KOPT-K1 (cell line): ENCODE data around the gene ATP8A2.

ENCODE experiments used
- H3K27ac ChIP-seq: fragments of 200-600 bp; sonication (generic); 2 replicates; pipeline ENCODE4 v1.5.1; 2016; ENCODE audit warnings: antibody characterized with exemption, mild to moderate bottlenecking, low read depth, low read length; ENCODE audit not compliant: poor library complexity, severe bottlenecking
- H3K36me3 ChIP-seq: fragments of 200-600 bp; sonication (generic); 2 replicates; pipeline ENCODE4 v1.5.1; 2017; ENCODE audit warnings: antibody characterized with exemption, mild to moderate bottlenecking, low read length, moderate library complexity; ENCODE audit not compliant: insufficient read depth
- H3K9me3 ChIP-seq: fragments of 200-600 bp; sonication (generic); 2 replicates; pipeline ENCODE4 v1.5.1; 2017; ENCODE audit warnings: antibody characterized with exemption, low read length, mild to moderate bottlenecking; ENCODE audit not compliant: insufficient read depth, poor library complexity, severe bottlenecking

ATP8A2 gene

GRCh38 chr13:25874064-25874737 lies 502.4 kb downstream of the ATP8A2 start:
- H3K9me3 ChIP-seq: no peaks in the 10 kb centered on the region

GRCh38 chr13:25874907-25875306 lies 503.1 kb downstream of the ATP8A2 start:
- Histone ChIP-seq H3K27ac (peak overlapping the region; percentile 99), H3K36me3 (no peaks in the 10 kb centered on the region)

More at GRCh38 chr13:25874064-25874737, 502.4 kb downstream of the ATP8A2 start:
- Histone ChIP-seq H3K27ac (peak overlapping the region; percentile 99), H3K36me3 (no peaks in the 10 kb centered on the region)

GRCh38 chr13:25876247-25876646 lies 504.5 kb downstream of the ATP8A2 start:
- no peaks in the 10 kb centered on the region for H3K9me3 ChIP-seq
- peak overlapping the region; percentile 99 for H3K27ac ChIP-seq
- H3K36me3 ChIP-seq: no peaks in the 10 kb centered on the region

More at GRCh38 chr13:25874907-25875306, 503.1 kb downstream of the ATP8A2 start:
- no peaks in the 10 kb centered on the region for H3K9me3 ChIP-seq

GRCh38 chr13:25879466-25879865 lies 507.7 kb downstream of the ATP8A2 start:
- peak overlapping the region; percentile 99 for H3K27ac ChIP-seq
- H3K9me3 ChIP-seq: no peaks in the 10 kb centered on the region
- H3K36me3 ChIP-seq: no peaks in the 10 kb centered on the region

GRCh38 chr13:25881136-25881926 lies 509.6 kb downstream of the ATP8A2 start:
- no peaks in the 10 kb centered on the region for H3K36me3 ChIP-seq
- peak overlapping the region; percentile 99 for H3K27ac ChIP-seq
- no peaks in the 10 kb centered on the region for H3K9me3 ChIP-seq

- H3K36me3 ChIP-seq: no peaks in the 10 kb centered on the region
- peak overlapping the region; percentile 99 for H3K27ac ChIP-seq
- H3K9me3 ChIP-seq: no peaks in the 10 kb centered on the region
These were observed 510.2 kb downstream of the ATP8A2 start for GRCh38 chr13:25881971-25882451.

- Histone ChIP-seq H3K27ac (peak overlapping the region; percentile 99), H3K36me3 (no peaks in the 10 kb centered on the region), H3K9me3 (no peaks in the 10 kb centered on the region)
These were observed 510.9 kb downstream of the ATP8A2 start for GRCh38 chr13:25882466-25883357.

GRCh38 chr13:25885418-25885817 lies 513.6 kb downstream of the ATP8A2 start:
- Histone ChIP-seq H3K9me3 (no peaks in the 10 kb centered on the region), H3K36me3 (no peaks in the 10 kb centered on the region), H3K27ac (peak overlapping the region; percentile 99)

GRCh38 chr13:25886438-25887214 lies 514.9 kb downstream of the ATP8A2 start:
- H3K36me3 ChIP-seq: no peaks in the 10 kb centered on the region
- H3K9me3 ChIP-seq: no peaks in the 10 kb centered on the region
- peak overlapping the region; percentile 16 for H3K27ac ChIP-seq

GRCh38 chr13:25887962-25888655 lies 516.3 kb downstream of the ATP8A2 start:
- no peaks in the 10 kb centered on the region for H3K36me3 ChIP-seq
- H3K9me3 ChIP-seq: no peaks in the 10 kb centered on the region
- peak overlapping the region; percentile 35 for H3K27ac ChIP-seq

GRCh38 chr13:25890671-25891212 lies 519.0 kb downstream of the ATP8A2 start:
- H3K36me3 ChIP-seq: no peaks in the 10 kb centered on the region
- H3K9me3 ChIP-seq: no peaks in the 10 kb centered on the region
- peak overlapping the region; percentile 69 for H3K27ac ChIP-seq

- no peaks in the 10 kb centered on the region for H3K36me3 ChIP-seq
- H3K9me3 ChIP-seq: peaks cover 24% of the 10 kb centered on the region
- H3K27ac ChIP-seq: peak overlapping the region; percentile 78
These were observed 527.2 kb downstream of the ATP8A2 start for GRCh38 chr13:25898991-25899390.

- peak overlapping the region; percentile 78 for H3K27ac ChIP-seq
- peaks cover 24% of the 10 kb centered on the region for H3K9me3 ChIP-seq
- H3K36me3 ChIP-seq: no peaks in the 10 kb centered on the region
These were observed 527.7 kb downstream of the ATP8A2 start for GRCh38 chr13:25899464-25899863.
